ENCODE results near the gene TVP23A.

DNA sequence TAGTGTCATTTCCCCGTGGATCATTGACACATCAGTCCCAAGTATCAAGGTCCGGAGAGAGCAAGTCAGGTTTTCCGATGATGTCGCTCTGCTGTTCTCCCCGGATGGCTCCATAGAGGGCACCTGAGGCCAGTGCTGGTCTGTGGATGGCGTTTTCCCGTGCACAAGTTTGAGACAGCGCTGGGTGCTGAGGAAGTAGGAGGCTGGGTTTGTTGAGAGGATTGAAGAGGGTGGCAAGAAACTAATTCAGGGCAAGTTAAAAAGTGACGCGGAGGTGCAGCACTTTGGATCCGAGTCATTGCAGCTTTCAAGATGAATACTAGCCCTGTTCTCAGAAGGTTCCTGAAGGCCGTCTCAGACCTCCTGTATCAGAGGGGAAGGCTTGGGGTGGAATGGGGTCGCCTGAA, 67.3 kb downstream of the TVP23A start:
- TF ChIP-seq, protein P1, sequence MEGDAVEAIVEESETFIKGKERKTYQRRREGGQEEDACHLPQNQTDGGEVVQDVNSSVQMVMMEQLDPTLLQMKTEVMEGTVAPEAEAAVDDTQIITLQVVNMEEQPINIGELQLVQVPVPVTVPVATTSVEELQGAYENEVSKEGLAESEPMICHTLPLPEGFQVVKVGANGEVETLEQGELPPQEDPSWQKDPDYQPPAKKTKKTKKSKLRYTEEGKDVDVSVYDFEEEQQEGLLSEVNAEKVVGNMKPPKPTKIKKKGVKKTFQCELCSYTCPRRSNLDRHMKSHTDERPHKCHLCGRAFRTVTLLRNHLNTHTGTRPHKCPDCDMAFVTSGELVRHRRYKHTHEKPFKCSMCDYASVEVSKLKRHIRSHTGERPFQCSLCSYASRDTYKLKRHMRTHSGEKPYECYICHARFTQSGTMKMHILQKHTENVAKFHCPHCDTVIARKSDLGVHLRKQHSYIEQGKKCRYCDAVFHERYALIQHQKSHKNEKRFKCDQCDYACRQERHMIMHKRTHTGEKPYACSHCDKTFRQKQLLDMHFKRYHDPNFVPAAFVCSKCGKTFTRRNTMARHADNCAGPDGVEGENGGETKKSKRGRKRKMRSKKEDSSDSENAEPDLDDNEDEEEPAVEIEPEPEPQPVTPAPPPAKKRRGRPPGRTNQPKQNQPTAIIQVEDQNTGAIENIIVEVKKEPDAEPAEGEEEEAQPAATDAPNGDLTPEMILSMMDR (IDR thresholded peaks at IDR 0.05), result no peak
- TF ChIP-seq POLR2A (IDR thresholded peaks at IDR 0.05), result no peak

All from right lobe of liver (tissue), 4 donors.